Left ventricle myocardium inferior (tissue), 1 donor: Measurements from ENCODE around the gene PLXNA2. TPM values are rescaled to one million over a fixed set of nuclear protein-coding genes. Genes with fewer than 3 reads are reported as not detected.
A peak's percentile ranks its signal among the peaks of the same experiment; 100 is the strongest.

Experiments used
- DNase-seq: peaks from one replicate; pipeline ENCODE4 v3.0.0-alpha.2; 2020
- H3K27ac ChIP-seq: fragments of 200-600 bp; replicated peaks from 2 replicates; pipeline ENCODE4 v1.8.0; 2021
- H3K27me3 ChIP-seq: fragments of 200-600 bp; 2 replicates; pipeline ENCODE4 v1.8.0; 2021; ENCODE audit warnings: low read depth
- H3K36me3 ChIP-seq: fragments of 200-600 bp; 2 replicates; pipeline ENCODE4 v1.8.0; 2021
- H3K4me1 ChIP-seq: fragments of 200-600 bp; 2 replicates; pipeline ENCODE4 v1.8.0; 2021
- H3K4me3 ChIP-seq: fragments of 200-600 bp; 2 replicates; pipeline ENCODE4 v1.8.0; 2021; ENCODE audit warnings: mild to moderate bottlenecking, moderate library complexity
- H3K9me3 ChIP-seq: fragments of 200-600 bp; replicated peaks from 2 replicates; pipeline ENCODE4 v1.8.0; 2021
- CTCF ChIP-seq: fragments of 200-600 bp; IDR thresholded peaks from 2 replicates; pipeline ENCODE4 v1.8.0; 2021; ENCODE audit warnings: antibody characterized with exemption, mild to moderate bottlenecking, borderline replicate concordance
- intact Hi-C: fragments of 100-400 bp; cut with micrococcal nuclease; formaldehyde crosslinking; loops from one replicate; pipeline ENCODE4 v1.11.0; 2022
- total RNA-seq: library from RNA; stranded (reverse); fragmentation: NEBNext Ultra II Directional; extraction: Animal tissue kit (Norgen Biotek cat#: 25700); gene quantifications from one replicate; pipeline ENCODE4 v1.2.1, GENCODE V29; 2021
- donor health status: DM: no; HTN: yes; CAD: no; lungs with severe emphysema.

PLXNA2 gene
- total RNA-seq, 1 donor from 2014 or later = 29.1 TPM

- no peak for TF ChIP-seq CTCF
- Histone ChIP-seq H3K27ac (no peak overlapping the region), H3K36me3 (no peaks in the 10 kb centered on the region), H3K27me3 (no peaks in the 10 kb centered on the region), H3K4me3 (no peak overlapping the region), H3K9me3 (no peaks in the 10 kb centered on the region), H3K4me1 (peaks cover 32% of the 10 kb centered on the region)
- intact Hi-C loops = no loop called here
- DNase-seq = no peak
These were observed 135.4 kb downstream of the PLXNA2 start for GRCh38 chr1:208108646-208109330.

DNA sequence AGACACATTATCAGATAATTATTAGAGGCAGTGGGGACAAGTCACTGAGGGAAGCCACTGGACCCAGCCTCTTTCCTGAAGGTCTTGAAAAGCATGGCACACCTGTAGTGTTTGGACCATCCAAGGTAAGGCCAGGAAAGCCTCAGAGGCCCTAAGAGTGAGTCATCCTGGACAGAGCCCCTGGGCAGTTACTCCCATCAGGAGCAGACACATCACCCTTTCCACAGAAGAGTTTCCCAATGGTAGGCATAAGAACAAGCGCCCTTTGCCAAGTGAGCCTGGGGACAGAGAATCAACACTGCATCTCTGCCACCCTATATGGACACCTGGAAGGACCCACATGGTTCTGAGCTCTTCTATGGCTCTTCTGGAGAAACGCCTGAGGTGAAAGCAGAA, 136.0 kb downstream of the PLXNA2 start:
- H3K27me3 ChIP-seq = no peaks in the 10 kb centered on the region
- H3K4me1 ChIP-seq = peaks cover 36% of the 10 kb centered on the region
- no peak overlapping the region for H3K27ac ChIP-seq
- no peaks in the 10 kb centered on the region for H3K36me3 ChIP-seq
- no peak overlapping the region for H3K4me3 ChIP-seq
- intact Hi-C loops = no loop called here
- DNase-seq = no peak
- no peaks in the 10 kb centered on the region for H3K9me3 ChIP-seq
- no peak for TF ChIP-seq CTCF

DNA sequence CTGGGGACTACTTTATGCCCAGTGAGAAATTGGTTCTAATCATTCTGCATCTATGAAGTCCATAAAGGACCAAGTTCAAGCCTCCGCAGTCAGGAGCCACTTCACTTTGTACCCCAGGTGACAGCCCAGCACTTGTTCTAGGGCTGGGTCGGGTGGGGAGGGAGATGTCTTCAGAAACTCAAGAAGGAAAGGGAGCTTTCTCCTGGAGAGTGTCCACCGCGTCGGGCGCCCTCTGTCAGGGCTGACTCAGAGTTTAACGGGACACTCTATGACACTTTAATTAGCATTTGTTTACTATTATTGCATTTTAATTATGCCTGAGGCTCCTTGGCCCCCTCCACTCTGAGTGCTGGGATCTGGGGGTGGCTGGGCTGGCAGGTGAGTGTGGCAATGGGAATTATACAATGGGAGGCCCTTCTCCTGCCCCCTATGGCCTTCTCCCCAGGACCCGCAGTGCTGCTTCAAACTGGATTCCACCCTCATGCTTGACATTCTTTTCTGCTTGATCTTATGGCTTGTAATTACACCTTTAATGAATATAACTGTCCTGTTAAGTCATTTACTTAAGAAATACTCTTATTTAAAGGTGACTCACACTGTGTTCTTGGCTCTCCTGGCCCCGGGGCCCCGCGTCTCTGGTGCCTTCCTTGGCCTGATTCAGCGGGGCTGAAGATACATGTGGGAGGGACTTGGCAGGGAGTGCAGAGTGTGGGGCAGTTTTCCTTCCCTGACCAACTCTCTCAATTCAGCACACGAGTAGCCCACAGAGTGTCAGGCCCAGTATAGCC, 136.6 kb downstream of the PLXNA2 start:
- Histone ChIP-seq H3K27me3 (no peaks in the 10 kb centered on the region), H3K4me3 (no peak overlapping the region), H3K36me3 (no peaks in the 10 kb centered on the region), H3K27ac (no peak overlapping the region), H3K9me3 (no peaks in the 10 kb centered on the region), H3K4me1 (peaks cover 40% of the 10 kb centered on the region)
- intact Hi-C loops = no loop called here
- TF ChIP-seq CTCF = no peak
- no peak for DNase-seq

- TF ChIP-seq CTCF = no peak
- Histone ChIP-seq H3K27me3 (no peaks in the 10 kb centered on the region), H3K36me3 (no peaks in the 10 kb centered on the region), H3K9me3 (no peaks in the 10 kb centered on the region), H3K4me3 (no peak overlapping the region), H3K4me1 (peaks cover 54% of the 10 kb centered on the region), H3K27ac (no peak overlapping the region)
- no peak for DNase-seq
- intact Hi-C loops = no loop called here
These were observed 138.0 kb downstream of the PLXNA2 start for GRCh38 chr1:208106218-208106617.

- no peak for DNase-seq
- no peaks in the 10 kb centered on the region for H3K36me3 ChIP-seq
- H3K9me3 ChIP-seq = no peaks in the 10 kb centered on the region
- no peak for TF ChIP-seq CTCF
- no peak overlapping the region for H3K4me3 ChIP-seq
- peaks cover 57% of the 10 kb centered on the region for H3K4me1 ChIP-seq
- peak overlapping the region; percentile 16 for H3K27ac ChIP-seq
- no peaks in the 10 kb centered on the region for H3K27me3 ChIP-seq
- intact Hi-C loops = no loop called here
These were observed 138.4 kb downstream of the PLXNA2 start for GRCh38 chr1:208105756-208106155.
